IPS-18c (cell line): ENCODE results near the gene VPS41.

ENCODE experiments used
- H3K4me3 ChIP-seq: 2 replicates; pipeline ENCODE4 v1.7.0; 2013; ENCODE audit warnings: low read depth, mild to moderate bottlenecking, low read length, moderate library complexity; ENCODE audit not compliant: insufficient read depth
- H3K9me3 ChIP-seq: one replicate; pipeline ENCODE4 v1.6.1; 2013; ENCODE audit warnings: mild to moderate bottlenecking, low read length, moderate library complexity; ENCODE audit not compliant: control insufficient read depth, insufficient read depth

VPS41 gene

DNA sequence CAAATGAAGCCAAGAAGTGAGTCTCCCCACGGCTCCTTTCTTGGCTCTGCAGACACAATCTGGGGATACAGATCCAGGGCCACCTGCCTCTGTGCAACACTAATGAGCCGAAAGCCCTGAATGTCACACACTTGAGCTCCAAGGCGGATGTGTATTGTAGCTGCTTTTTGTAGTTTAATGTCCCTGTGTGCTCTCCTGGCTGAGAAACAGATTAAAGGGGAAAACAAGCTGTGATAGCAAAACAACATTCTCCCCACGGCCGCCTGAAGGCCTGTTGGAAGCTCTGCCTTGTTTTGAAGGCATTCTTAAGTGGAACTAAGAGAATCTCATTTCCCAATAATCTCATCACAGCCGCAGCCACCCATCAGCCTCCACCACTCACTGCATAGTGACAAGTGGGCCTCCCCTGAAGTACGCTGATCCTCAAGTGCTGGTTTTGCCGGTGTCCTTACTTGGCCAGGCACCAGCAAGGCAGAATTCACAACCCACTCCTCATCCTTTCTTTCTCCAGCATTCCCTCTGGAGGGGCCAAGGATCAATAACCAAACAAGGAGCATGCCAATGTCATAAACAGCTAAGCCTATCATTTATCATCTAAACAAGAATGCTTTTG, 233.4 kb downstream of the VPS41 start:
- no peak overlapping the region for H3K4me3 ChIP-seq
- H3K9me3 ChIP-seq, result no peaks in the 10 kb centered on the region

DNA sequence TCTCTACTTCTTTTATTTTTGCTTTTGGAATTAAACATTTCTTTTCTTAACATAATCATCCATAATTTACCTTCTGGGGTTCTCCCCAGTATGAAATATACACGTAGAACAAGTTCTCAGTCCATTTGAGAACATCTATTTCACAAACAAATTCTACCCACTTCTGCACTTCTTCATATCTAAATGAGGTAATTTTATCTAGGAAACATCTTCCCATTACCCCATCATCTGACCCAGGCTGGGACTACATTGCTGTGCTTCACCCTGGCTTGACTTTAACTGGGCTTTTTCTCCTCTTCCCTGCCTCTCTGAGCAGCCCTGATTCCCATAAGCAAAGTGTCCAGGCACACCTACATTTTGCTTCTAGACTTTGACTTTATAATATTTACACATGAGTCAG, 234.5 kb downstream of the VPS41 start:
- Histone ChIP-seq H3K9me3 (no peaks in the 10 kb centered on the region), H3K4me3 (no peak overlapping the region)

DNA sequence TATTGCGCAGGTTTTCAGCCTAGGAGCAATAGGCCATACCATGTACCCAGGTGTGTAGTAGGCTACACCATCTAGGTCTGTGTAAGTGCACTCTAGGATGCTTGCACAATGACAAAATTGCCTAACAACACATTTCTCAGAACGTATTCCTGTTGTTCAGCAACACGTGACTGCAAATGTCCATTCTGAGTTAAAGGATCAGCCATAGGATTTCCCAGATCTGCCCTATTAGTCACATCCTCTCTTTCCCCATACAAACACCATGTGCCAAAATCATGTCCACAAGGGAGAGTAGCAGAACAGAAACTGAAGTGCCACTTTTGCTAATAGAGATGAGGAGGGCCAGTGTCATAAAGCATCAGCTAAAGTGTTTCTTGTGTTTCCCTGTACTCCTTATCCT, 235.2 kb downstream of the VPS41 start:
- H3K9me3 ChIP-seq, result no peaks in the 10 kb centered on the region

More for the DNA sequence above, 235.2 kb downstream of the VPS41 start:
- no peak overlapping the region for H3K4me3 ChIP-seq
